Measurements from ENCODE around the gene GTF3C2.
A peak's percentile ranks its signal among the peaks of the same experiment; 100 is the strongest.

DNA sequence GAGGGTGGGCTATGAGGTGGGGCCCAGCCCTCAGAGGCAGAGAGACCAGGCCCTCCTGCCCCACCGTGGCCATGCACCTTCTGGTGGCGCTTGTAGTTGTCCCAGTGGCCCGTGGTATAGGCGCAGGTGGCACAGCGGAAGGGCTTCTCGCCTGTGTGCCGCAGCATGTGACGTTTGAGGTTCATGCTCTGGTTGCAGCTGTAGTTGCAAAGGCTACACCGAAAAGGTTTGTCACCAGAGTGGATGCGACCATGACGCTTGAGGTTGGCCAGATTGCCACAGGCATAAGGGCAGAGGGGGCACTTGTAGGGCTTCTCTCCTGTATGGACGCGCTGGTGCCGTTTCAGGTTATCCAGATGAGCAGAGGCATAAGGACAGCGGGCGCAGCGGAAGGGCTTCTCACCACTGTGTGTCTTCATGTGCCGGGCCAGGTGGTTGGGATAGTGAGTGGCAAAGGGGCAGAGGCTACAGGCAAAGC is 21.1 kb upstream of the GTF3C2 start:
- TF ChIP-seq POLR2A (IDR thresholded peaks at IDR 0.05; ENCODE audit: low read length) (peak; percentile 23), GATA1 (IDR thresholded peaks at IDR 0.05; ENCODE audit: low read depth, low read length) (no peak)
